GM10248 (cell line): ENCODE measurements around the gene DACH1.

Experiments used
- CTCF ChIA-PET: fragments of 300-600 bp; sonication (Branson Sonifier 250); formaldehyde crosslinking; extraction: SDS; loops from one replicate; lab custom pipeline; 2021; ENCODE audit warnings: antibody characterized with exemption; lab: Yijun Ruan, JAX
- POLR2A ChIA-PET: fragments of 350-650 bp; sonication (Branson Sonifier 250); formaldehyde crosslinking; extraction: SDS; loops from one replicate; lab custom pipeline; 2020; ENCODE audit warnings: antibody characterized with exemption; lab: Yijun Ruan, JAX
- DNase-seq: peaks from one replicate; pipeline ENCODE4 v3.0.0; 2012; ENCODE audit errors: extremely low spot score
- TF ChIP-seq, protein P1 (sequence below): IDR thresholded peaks from 2 replicates; pipeline ENCODE4 v1.5.1; 2012; ENCODE audit warnings: mild to moderate bottlenecking, low read depth; ENCODE audit errors: extremely low read depth, missing control alignments, control extremely low read depth

Gene DACH1

GRCh38 chr13:71580614-71581013, 286.4 kb downstream of the DACH1 start:
- TF ChIP-seq, protein P1, sequence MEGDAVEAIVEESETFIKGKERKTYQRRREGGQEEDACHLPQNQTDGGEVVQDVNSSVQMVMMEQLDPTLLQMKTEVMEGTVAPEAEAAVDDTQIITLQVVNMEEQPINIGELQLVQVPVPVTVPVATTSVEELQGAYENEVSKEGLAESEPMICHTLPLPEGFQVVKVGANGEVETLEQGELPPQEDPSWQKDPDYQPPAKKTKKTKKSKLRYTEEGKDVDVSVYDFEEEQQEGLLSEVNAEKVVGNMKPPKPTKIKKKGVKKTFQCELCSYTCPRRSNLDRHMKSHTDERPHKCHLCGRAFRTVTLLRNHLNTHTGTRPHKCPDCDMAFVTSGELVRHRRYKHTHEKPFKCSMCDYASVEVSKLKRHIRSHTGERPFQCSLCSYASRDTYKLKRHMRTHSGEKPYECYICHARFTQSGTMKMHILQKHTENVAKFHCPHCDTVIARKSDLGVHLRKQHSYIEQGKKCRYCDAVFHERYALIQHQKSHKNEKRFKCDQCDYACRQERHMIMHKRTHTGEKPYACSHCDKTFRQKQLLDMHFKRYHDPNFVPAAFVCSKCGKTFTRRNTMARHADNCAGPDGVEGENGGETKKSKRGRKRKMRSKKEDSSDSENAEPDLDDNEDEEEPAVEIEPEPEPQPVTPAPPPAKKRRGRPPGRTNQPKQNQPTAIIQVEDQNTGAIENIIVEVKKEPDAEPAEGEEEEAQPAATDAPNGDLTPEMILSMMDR: no peak
- DNase-seq: no peak
- ChIA-PET CTCF (interaction anchor here (1.2 kb wide), 1 partner anchor 10 kb away, joined by 3 read pairs; no protein-coding TSS in a partner anchor), POLR2A (no interaction called here)

- DNase-seq: no peak
- POLR2A ChIA-PET: no interaction called here
- CTCF ChIA-PET: no interaction called here
- TF ChIP-seq, protein P1: no peak
These were observed 289.0 kb downstream of the DACH1 start for GRCh38 chr13:71578048-71578447.

GRCh38 chr13:71577127-71577526, 289.9 kb downstream of the DACH1 start:
- CTCF ChIA-PET: no interaction called here
- POLR2A ChIA-PET: no interaction called here
- TF ChIP-seq, protein P1: no peak
- DNase-seq: no peak

- POLR2A ChIA-PET: no interaction called here
- TF ChIP-seq, protein P1: no peak
- DNase-seq: no peak
- CTCF ChIA-PET: no interaction called here
These were observed 290.4 kb downstream of the DACH1 start for GRCh38 chr13:71576571-71576970.

GRCh38 chr13:71546881-71547280, 320.1 kb downstream of the DACH1 start:
- POLR2A ChIA-PET: no interaction called here
- CTCF ChIA-PET: no interaction called here
- DNase-seq: no peak
- TF ChIP-seq, protein P1: no peak

GRCh38 chr13:71540098-71540497, 326.9 kb downstream of the DACH1 start:
- ChIA-PET CTCF (no interaction called here), POLR2A (no interaction called here)
- DNase-seq: no peak
- TF ChIP-seq, protein P1: no peak

- TF ChIP-seq, protein P1: no peak
- POLR2A ChIA-PET: no interaction called here
- CTCF ChIA-PET: no interaction called here
- no peak for DNase-seq
These were observed 330.8 kb downstream of the DACH1 start for GRCh38 chr13:71536201-71536600.
